Measurements from ENCODE around the gene CCDC85C.

CCDC85C gene

DNA sequence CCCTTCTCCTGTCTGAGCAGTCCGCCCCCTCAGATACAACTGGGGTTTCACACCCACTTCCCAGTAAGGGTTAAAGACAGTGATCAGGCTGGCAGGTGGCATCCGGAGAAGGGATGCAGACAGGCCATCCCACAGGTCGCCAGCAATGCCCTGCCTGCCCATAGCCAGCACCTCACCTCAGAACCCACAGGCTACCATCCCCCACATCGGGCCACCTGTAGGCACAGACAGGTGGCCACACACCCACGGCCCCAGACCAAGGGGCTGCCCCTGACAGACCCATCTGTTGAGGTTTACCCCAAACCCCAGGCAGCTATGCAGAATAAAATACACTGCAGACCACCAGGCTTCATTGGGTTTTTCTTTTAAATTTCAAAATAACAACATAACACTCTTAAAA lies 65.3 kb downstream of the CCDC85C start:
- TF ChIP-seq CTCF (conservative IDR thresholded peaks at IDR 0.05; ENCODE audit: low read depth, low read length), result no peak
- Histone ChIP-seq H3K27me3 (ENCODE audit: insufficient read depth, low read depth) (no peaks in the 10 kb centered on the region), H4K20me1 (ENCODE audit: insufficient read depth) (no peaks in the 10 kb centered on the region), H3K9ac (no peak overlapping the region), H3K27ac (no peak overlapping the region), H3K4me2 (no peak overlapping the region), H2AFZ (ENCODE audit: low read depth) (no peak overlapping the region), H3K36me3 (ENCODE audit: insufficient read depth) (no peaks in the 10 kb centered on the region), H3K4me3 (IDR thresholded peaks at IDR 0.05; ENCODE audit: insufficient read depth, low read depth, low read length) (no peak overlapping the region), H3K79me2 (ENCODE audit: insufficient read depth, low read depth) (no peaks in the 10 kb centered on the region), H3K4me1 (ENCODE audit: low read depth, poor library complexity, severe bottlenecking) (peaks cover 14% of the 10 kb centered on the region)

DNA sequence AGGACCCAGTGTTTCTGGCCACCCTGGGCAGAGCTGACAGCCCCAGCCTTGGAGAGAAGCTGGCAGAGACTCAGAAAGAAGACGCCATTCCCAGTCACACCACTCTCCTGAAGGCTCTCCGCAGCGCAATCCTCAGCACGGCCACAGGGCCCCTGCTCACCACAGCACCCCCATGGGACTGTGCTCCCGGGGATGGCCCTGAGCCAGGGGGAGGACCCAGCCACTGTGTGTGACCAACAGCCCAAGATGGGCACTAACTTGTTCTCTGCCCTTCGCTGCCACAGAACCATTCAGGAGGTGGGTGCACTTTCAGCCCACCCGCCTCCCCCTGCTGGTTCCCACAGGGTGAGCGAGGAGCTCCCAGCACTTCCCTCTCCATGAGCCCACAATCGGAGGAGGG lies 65.7 kb downstream of the CCDC85C start:
- Histone ChIP-seq H3K4me1 (ENCODE audit: low read depth, poor library complexity, severe bottlenecking) (peaks cover 14% of the 10 kb centered on the region), H2AFZ (ENCODE audit: low read depth) (no peak overlapping the region), H3K79me2 (ENCODE audit: insufficient read depth, low read depth) (no peaks in the 10 kb centered on the region), H3K36me3 (ENCODE audit: insufficient read depth) (no peaks in the 10 kb centered on the region), H3K9ac (no peak overlapping the region), H3K27ac (no peak overlapping the region), H3K4me3 (IDR thresholded peaks at IDR 0.05; ENCODE audit: insufficient read depth, low read depth, low read length) (no peak overlapping the region), H3K4me2 (no peak overlapping the region), H3K27me3 (ENCODE audit: insufficient read depth, low read depth) (no peaks in the 10 kb centered on the region), H4K20me1 (ENCODE audit: insufficient read depth) (no peaks in the 10 kb centered on the region)
- TF ChIP-seq CTCF (conservative IDR thresholded peaks at IDR 0.05; ENCODE audit: low read depth, low read length), result no peak

DNA sequence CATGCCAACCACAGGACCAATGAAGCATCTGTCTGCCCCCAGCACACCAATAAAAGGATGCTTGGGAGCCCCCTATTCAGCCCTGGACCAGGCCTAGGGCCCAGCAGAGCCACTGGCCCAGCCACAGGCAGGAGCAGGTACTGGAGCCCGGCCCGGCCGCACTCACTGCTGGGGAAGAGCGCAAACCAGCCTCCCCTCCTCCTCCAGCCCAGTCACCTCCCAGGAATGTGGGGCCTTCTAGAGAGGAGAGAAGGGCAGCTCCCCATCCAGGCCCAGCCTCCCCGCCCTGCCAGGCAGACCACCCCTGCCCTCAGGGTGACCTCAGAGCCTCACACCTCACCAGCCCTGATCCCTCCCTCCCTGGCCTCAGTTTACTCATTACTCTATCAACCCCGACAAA lies 66.6 kb downstream of the CCDC85C start:
- peaks cover 14% of the 10 kb centered on the region for H3K4me1 ChIP-seq (ENCODE audit: low read depth, poor library complexity, severe bottlenecking)
- no peaks in the 10 kb centered on the region for H3K36me3 ChIP-seq (ENCODE audit: insufficient read depth)
- no peaks in the 10 kb centered on the region for H3K79me2 ChIP-seq (ENCODE audit: insufficient read depth, low read depth)
- no peak overlapping the region for H3K4me2 ChIP-seq
- H3K9ac ChIP-seq, result no peak overlapping the region
- no peak overlapping the region for H3K4me3 ChIP-seq (IDR thresholded peaks at IDR 0.05; ENCODE audit: insufficient read depth, low read depth, low read length)
- TF ChIP-seq CTCF (conservative IDR thresholded peaks at IDR 0.05; ENCODE audit: low read depth, low read length), result no peak
- H4K20me1 ChIP-seq (ENCODE audit: insufficient read depth), result no peaks in the 10 kb centered on the region
- no peaks in the 10 kb centered on the region for H3K27me3 ChIP-seq (ENCODE audit: insufficient read depth, low read depth)
- no peak overlapping the region for H2AFZ ChIP-seq (ENCODE audit: low read depth)
- H3K27ac ChIP-seq, result no peak overlapping the region

DNA sequence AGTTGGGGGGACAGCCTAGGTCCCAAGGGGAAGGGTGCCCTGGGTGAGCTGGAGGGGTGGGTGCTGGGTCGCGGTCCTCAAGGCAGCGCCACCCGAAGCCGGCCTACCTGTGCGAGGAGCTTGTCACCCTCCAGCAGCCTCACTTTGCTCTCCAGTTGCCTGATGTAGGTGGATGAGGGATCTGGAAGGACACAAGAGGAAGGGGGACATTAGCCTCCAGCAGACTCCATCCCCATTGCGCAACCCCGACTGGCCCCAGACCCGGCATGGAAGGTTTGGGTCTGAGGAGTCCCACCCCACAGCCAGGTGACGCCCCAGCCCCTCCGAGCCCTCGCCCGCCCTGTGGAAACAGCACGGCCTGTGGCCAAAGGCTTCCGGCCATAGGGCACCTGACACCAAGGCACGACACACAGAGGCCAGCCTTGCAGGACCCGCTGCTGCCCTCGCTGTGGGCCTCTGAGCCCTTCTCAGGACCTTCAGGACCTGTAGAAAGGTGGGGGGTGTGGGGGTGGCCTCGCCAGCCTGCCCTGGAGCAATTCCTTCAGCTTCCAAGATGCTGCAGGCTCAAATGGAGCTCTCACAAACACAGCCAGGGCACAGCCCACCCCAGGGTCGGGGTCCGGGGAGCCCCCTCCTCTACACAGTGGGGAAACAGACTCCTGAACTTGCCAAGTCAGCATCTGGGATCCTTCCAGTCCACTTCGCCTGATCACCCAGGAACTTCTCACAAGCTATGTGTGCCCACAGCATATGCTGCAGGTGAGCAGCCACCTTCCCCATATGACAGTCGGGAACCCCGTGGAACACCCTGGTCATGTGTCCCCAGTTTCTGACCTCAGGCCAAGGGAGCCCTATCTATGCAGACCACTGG lies 67.9 kb downstream of the CCDC85C start:
- H4K20me1 ChIP-seq (ENCODE audit: insufficient read depth), result no peaks in the 10 kb centered on the region
- H3K79me2 ChIP-seq (ENCODE audit: insufficient read depth, low read depth), result no peaks in the 10 kb centered on the region
- H3K9ac ChIP-seq, result no peak overlapping the region
- no peak for TF ChIP-seq CTCF (conservative IDR thresholded peaks at IDR 0.05; ENCODE audit: low read depth, low read length)
- no peaks in the 10 kb centered on the region for H3K27me3 ChIP-seq (ENCODE audit: insufficient read depth, low read depth)
- no peak overlapping the region for H3K4me2 ChIP-seq
- H3K4me3 ChIP-seq (IDR thresholded peaks at IDR 0.05; ENCODE audit: insufficient read depth, low read depth, low read length), result no peak overlapping the region
- no peak overlapping the region for H3K27ac ChIP-seq
- H3K36me3 ChIP-seq (ENCODE audit: insufficient read depth), result no peaks in the 10 kb centered on the region
- no peak overlapping the region for H2AFZ ChIP-seq (ENCODE audit: low read depth)
- peaks cover 14% of the 10 kb centered on the region for H3K4me1 ChIP-seq (ENCODE audit: low read depth, poor library complexity, severe bottlenecking)

Measured in KMS-11 (cell line).